Lower leg skin (tissue), 3 donors: ENCODE data around the gene WWC1.

Source experiments
- POLR2A ChIP-seq, 2 donors: fragments of 450-650 bp; IDR thresholded peaks; one replicate each; pipeline ENCODE4 v1.6.1; 2016 to 2017; ENCODE audit warnings: antibody characterized with exemption in 2 of 2, mild to moderate bottlenecking in 1 of 2, moderate library complexity in 1 of 2
- TF ChIP-seq, protein P1 (sequence below), 3 donors: fragments of 450-650 bp; IDR thresholded peaks; one replicate each; pipeline ENCODE4 v1.5.1; 2016; ENCODE audit warnings: antibody characterized with exemption in 3 of 3, mild to moderate bottlenecking in 3 of 3, moderate library complexity in 2 of 3

- TF ChIP-seq, protein P1, sequence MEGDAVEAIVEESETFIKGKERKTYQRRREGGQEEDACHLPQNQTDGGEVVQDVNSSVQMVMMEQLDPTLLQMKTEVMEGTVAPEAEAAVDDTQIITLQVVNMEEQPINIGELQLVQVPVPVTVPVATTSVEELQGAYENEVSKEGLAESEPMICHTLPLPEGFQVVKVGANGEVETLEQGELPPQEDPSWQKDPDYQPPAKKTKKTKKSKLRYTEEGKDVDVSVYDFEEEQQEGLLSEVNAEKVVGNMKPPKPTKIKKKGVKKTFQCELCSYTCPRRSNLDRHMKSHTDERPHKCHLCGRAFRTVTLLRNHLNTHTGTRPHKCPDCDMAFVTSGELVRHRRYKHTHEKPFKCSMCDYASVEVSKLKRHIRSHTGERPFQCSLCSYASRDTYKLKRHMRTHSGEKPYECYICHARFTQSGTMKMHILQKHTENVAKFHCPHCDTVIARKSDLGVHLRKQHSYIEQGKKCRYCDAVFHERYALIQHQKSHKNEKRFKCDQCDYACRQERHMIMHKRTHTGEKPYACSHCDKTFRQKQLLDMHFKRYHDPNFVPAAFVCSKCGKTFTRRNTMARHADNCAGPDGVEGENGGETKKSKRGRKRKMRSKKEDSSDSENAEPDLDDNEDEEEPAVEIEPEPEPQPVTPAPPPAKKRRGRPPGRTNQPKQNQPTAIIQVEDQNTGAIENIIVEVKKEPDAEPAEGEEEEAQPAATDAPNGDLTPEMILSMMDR (IDR thresholded peaks at IDR 0.05): no peak
- TF ChIP-seq POLR2A (IDR thresholded peaks at IDR 0.05): no peak
Observed at GRCh38 chr5:168288349-168289245, 2.8 kb upstream of the WWC1 start.
